Stimulated activated CD4-positive, alpha-beta T cell treated with anti-CD3 and anti-CD28 coated beads, Interleukin-4, amount 100 ng/mL, for 1 hour (primary cell): ENCODE results near the gene RIPK4.

Experiments
- DNase-seq: peaks from one replicate; pipeline ENCODE4 v3.0.0-alpha.2; 2020

Gene RIPK4

GRCh38 chr21:41768437-41769042 lies 1.7 kb upstream of the RIPK4 start:
- DNase-seq = no peak

- no peak for DNase-seq
Observed at GRCh38 chr21:41767606-41768436, 969 bp upstream of the RIPK4 start.

GRCh38 chr21:41765973-41766882 lies 624 bp downstream of the RIPK4 start:
- DNase-seq = no peak

- DNase-seq = no peak
Observed at GRCh38 chr21:41765420-41765821, 1.4 kb downstream of the RIPK4 start.

GRCh38 chr21:41764558-41765419 lies 2.1 kb downstream of the RIPK4 start:
- DNase-seq = no peak

GRCh38 chr21:41763996-41764395 lies 2.9 kb downstream of the RIPK4 start:
- DNase-seq = no peak

GRCh38 chr21:41763398-41763931 lies 3.4 kb downstream of the RIPK4 start:
- DNase-seq = no peak

GRCh38 chr21:41762753-41763152 lies 4.1 kb downstream of the RIPK4 start:
- no peak for DNase-seq

GRCh38 chr21:41761934-41762635 lies 4.8 kb downstream of the RIPK4 start:
- no peak for DNase-seq

GRCh38 chr21:41761211-41761933 lies 5.5 kb downstream of the RIPK4 start:
- DNase-seq = no peak

GRCh38 chr21:41760411-41760810 lies 6.4 kb downstream of the RIPK4 start:
- DNase-seq = no peak

- no peak for DNase-seq
Observed at GRCh38 chr21:41759926-41760325, 6.9 kb downstream of the RIPK4 start.

GRCh38 chr21:41759214-41759840 lies 7.5 kb downstream of the RIPK4 start:
- no peak for DNase-seq

- no peak for DNase-seq
Observed at GRCh38 chr21:41758550-41758949, 8.3 kb downstream of the RIPK4 start.

- DNase-seq = no peak
Observed at GRCh38 chr21:41755934-41756773, 10.7 kb downstream of the RIPK4 start.

- no peak for DNase-seq
Observed at GRCh38 chr21:41755258-41755933, 11.5 kb downstream of the RIPK4 start.

- no peak for DNase-seq
Observed at GRCh38 chr21:41754479-41754891, 12.4 kb downstream of the RIPK4 start.

GRCh38 chr21:41753006-41753898 lies 13.6 kb downstream of the RIPK4 start:
- no peak for DNase-seq
